ENCODE results near the gene DLEU7. TPM values are rescaled to one million over a fixed set of nuclear protein-coding genes. Genes with fewer than 3 reads are reported as not detected.

DLEU7 gene
- polyA plus RNA-seq, 1 donor (not counting 4 experiments of a cell fraction or from before 2014, with no cell fraction given) = not detected

DNA sequence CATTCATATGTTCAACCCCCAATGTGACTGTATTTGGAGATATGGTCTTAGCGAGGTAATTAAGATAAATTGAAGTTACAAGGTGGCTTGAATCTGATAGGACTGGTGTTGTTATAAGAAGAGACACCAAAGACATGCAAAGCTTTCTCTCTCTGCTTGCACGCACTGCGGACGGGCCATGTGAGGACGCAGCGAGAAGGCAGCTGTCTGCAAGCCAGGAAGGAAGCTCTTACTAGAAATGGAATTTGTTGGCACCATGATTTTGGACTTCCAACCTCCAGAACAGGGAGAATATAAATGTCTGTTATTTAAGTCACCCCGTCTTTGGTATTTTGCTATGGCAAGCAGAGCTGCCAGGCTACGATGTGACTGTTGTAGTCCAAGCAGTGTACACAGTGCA, 4.8 kb downstream of the DLEU7 start:
- FAIRE-seq = no peak
- Histone ChIP-seq H3K9ac (ENCODE audit: control insufficient read depth, extremely low read depth, insufficient read depth, low read length) (no peak overlapping the region), H3K27ac (ENCODE audit: control insufficient read depth, insufficient read depth, low read length) (no peak overlapping the region), H3K36me3 (ENCODE audit: control insufficient read depth in 2 of 2, extremely low read depth in 1 of 2, insufficient read depth in 2 of 2, low read length in 2 of 2) (no peaks in the 10 kb centered on the region), H3K27me3 (ENCODE audit: control insufficient read depth, extremely low read depth, insufficient read depth, low read length) (peaks cover 22% of the 10 kb centered on the region), H3K4me3 (ENCODE audit: control insufficient read depth in 2 of 3, extremely low read depth in 1 of 3, insufficient read depth in 2 of 3, low read depth in 1 of 3, low read length in 3 of 3) (no peak overlapping the region), H2AFZ (ENCODE audit: control insufficient read depth, low read length) (no peak overlapping the region), H3K9me1 (ENCODE audit: control insufficient read depth, extremely low read depth, insufficient read depth, low read length) (no peaks in the 10 kb centered on the region), H3K79me2 (ENCODE audit: control insufficient read depth, insufficient read depth, low read length) (no peaks in the 10 kb centered on the region), H4K20me1 (ENCODE audit: control insufficient read depth, extremely low read depth, insufficient read depth, low read length) (no peaks in the 10 kb centered on the region), H3K4me1 (ENCODE audit: control insufficient read depth, extremely low read depth, insufficient read depth, low read length) (no peaks in the 10 kb centered on the region), H3K9me3 (ENCODE audit: control insufficient read depth, low read depth, low read length) (no peaks in the 10 kb centered on the region), H3K4me2 (ENCODE audit: control insufficient read depth, extremely low read depth, insufficient read depth, low read depth, low read length) (no peak overlapping the region)
- TF ChIP-seq EZH2 (IDR thresholded peaks at IDR 0.05; ENCODE audit: low read length) = no peak
- TF ChIP-seq, protein P1, sequence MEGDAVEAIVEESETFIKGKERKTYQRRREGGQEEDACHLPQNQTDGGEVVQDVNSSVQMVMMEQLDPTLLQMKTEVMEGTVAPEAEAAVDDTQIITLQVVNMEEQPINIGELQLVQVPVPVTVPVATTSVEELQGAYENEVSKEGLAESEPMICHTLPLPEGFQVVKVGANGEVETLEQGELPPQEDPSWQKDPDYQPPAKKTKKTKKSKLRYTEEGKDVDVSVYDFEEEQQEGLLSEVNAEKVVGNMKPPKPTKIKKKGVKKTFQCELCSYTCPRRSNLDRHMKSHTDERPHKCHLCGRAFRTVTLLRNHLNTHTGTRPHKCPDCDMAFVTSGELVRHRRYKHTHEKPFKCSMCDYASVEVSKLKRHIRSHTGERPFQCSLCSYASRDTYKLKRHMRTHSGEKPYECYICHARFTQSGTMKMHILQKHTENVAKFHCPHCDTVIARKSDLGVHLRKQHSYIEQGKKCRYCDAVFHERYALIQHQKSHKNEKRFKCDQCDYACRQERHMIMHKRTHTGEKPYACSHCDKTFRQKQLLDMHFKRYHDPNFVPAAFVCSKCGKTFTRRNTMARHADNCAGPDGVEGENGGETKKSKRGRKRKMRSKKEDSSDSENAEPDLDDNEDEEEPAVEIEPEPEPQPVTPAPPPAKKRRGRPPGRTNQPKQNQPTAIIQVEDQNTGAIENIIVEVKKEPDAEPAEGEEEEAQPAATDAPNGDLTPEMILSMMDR (optimal IDR thresholded peaks at IDR 0.05 in 1 of 3, IDR thresholded peaks at IDR 0.05 in 1 of 3, conservative IDR thresholded peaks at IDR 0.05 in 1 of 3; ENCODE audit: extremely low read depth in 1 of 3, insufficient read depth in 2 of 3, low read length in 3 of 3) = no peak
- dilution Hi-C loops (cut with MboI; ENCODE audit: extremely low pct_ligation_motif_present, low sequenced_read_pairs) = no loop called here
- no peak for DNase-seq (ENCODE audit: low read depth, low spot score)

DNA sequence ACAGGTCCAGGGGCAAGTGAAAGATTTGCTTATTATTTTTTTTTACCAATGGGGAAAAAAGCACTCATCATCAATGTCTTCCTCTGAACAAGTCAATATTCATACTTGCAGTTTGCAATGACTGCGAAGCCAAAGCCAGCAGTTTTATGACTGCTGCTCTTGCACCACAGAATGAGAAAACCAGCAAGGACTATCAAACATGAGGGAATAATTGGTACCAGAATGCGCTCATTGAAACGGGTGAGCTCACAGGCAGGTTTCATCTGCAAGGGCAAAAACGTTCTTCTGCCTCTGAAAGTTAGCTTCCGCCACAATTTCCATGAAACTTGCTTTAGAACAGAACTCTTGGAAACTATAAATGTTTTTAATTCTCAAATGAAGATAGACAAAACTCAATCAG, 5.5 kb downstream of the DLEU7 start:
- FAIRE-seq (no peak), DNase-seq (ENCODE audit: low read depth, low spot score) (no peak)
- Histone ChIP-seq H3K4me3 (ENCODE audit: control insufficient read depth in 2 of 3, extremely low read depth in 1 of 3, insufficient read depth in 2 of 3, low read depth in 1 of 3, low read length in 3 of 3) (no peak overlapping the region), H3K9me3 (ENCODE audit: control insufficient read depth, low read depth, low read length) (no peaks in the 10 kb centered on the region), H3K27ac (ENCODE audit: control insufficient read depth, insufficient read depth, low read length) (no peak overlapping the region), H2AFZ (ENCODE audit: control insufficient read depth, low read length) (no peak overlapping the region), H3K4me1 (ENCODE audit: control insufficient read depth, extremely low read depth, insufficient read depth, low read length) (no peaks in the 10 kb centered on the region), H4K20me1 (ENCODE audit: control insufficient read depth, extremely low read depth, insufficient read depth, low read length) (no peaks in the 10 kb centered on the region), H3K27me3 (ENCODE audit: control insufficient read depth, extremely low read depth, insufficient read depth, low read length) (peaks cover 16% of the 10 kb centered on the region), H3K36me3 (ENCODE audit: control insufficient read depth in 2 of 2, extremely low read depth in 1 of 2, insufficient read depth in 2 of 2, low read length in 2 of 2) (no peaks in the 10 kb centered on the region), H3K9ac (ENCODE audit: control insufficient read depth, extremely low read depth, insufficient read depth, low read length) (no peak overlapping the region), H3K4me2 (ENCODE audit: control insufficient read depth, extremely low read depth, insufficient read depth, low read depth, low read length) (no peak overlapping the region), H3K79me2 (ENCODE audit: control insufficient read depth, insufficient read depth, low read length) (no peaks in the 10 kb centered on the region), H3K9me1 (ENCODE audit: control insufficient read depth, extremely low read depth, insufficient read depth, low read length) (no peaks in the 10 kb centered on the region)
- dilution Hi-C loops (cut with MboI; ENCODE audit: extremely low pct_ligation_motif_present, low sequenced_read_pairs) = no loop called here
- TF ChIP-seq, protein P1 (optimal IDR thresholded peaks at IDR 0.05 in 1 of 3, IDR thresholded peaks at IDR 0.05 in 1 of 3, conservative IDR thresholded peaks at IDR 0.05 in 1 of 3; ENCODE audit: extremely low read depth in 1 of 3, insufficient read depth in 2 of 3, low read length in 3 of 3) = no peak
- TF ChIP-seq EZH2 (IDR thresholded peaks at IDR 0.05; ENCODE audit: low read length) = no peak
